Measurements from ENCODE around the gene HOXD4. TPM values are rescaled to one million over a fixed set of nuclear protein-coding genes. Genes with fewer than 3 reads are reported as not detected.

Gene HOXD4
- polyA plus RNA-seq, 1 donor from 2014 or later = not detected

DNA sequence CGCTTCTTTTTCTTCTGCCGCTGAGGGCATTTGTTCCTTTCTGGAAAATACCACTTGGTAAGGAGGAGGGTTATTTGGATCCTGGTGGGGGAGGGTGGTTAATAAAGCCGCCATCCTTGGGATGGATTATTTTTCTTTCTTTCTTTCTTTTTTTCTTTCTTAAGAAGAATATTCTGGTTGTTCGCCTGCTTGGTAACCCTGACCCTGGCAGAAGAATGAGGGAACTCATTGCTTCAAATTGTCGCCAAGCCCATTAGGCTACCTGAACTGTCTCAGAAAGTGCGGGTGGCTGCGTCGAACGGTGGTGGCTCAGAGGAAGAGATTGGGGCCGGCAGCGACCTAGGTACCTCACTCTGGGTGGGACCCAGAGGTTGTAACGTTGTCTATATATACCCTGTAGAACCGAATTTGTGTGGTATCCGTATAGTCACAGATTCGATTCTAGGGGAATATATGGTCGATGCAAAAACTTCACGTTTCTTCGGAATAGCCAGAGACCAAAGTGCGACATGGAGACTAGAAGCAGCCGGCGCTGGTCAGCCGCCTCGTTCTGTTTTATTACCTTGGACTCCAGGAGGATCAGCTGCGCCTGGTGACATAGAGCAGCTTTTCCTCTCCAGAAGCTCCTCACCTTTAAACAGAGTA is 1.3 kb upstream of the HOXD4 start:
- Mint-ChIP-seq H3K4me1 (peaks cover 0 to 2% (median 0%) of the 10 kb centered on the region in 3 donors), H3K36me3 (no peaks in the 10 kb centered on the region), H3K27ac (peak overlapping the region; percentile 34 to 89 (median 48)), H3K27me3 (peaks cover 60% of the 10 kb centered on the region), H3K4me3 (peak overlapping the region in 1 of 4 donors; percentile 35), H3K9me3 (no peaks in the 10 kb centered on the region)

DNA sequence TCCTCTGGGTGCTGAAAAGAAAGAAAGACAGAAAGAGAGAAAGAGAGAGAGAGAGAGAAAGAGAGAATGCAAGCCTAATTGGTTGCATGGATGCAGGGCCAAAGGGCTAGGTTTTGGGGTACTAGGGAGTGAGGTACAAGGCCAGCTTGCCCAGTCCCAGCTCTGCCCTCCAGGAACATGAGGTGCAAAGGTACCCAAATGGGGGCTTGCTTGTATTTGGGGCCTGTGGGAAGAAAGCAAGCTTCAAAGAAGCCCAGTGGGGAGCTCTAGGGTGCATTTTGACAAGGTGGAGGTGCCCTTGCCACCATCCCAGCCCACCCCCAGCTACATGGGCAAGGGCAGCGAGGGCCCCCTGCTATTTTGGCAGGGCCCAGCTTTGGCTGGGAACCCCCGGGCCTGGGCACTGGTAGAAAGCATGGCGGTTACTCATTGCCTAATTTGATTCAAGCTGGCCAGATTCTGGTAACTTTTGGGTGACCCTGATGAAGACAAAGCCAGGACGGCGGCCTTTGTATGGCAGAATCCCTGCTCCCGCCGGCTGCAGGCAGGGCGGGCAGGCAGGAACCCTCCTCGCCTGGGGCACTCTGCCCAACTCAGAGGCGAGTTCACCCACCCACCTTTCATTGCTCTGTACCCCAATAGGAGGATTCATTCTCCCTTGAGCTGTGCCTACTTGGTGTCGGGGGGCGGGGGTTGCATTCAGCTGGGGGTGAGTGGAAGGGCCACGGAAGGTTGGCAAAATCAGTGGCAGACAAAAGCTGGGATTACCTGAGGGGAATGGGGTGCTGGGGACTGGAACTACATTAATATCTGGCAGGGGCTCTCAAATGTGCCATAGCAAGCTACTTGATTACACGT is 537 bp upstream of the HOXD4 start:
- H3K36me3 Mint-ChIP-seq = no peaks in the 10 kb centered on the region
- peak overlapping the region in 2 of 3 donors; percentile 60 to 89 for H3K27ac Mint-ChIP-seq
- no peaks in the 10 kb centered on the region for H3K4me1 Mint-ChIP-seq
- peaks cover 62% of the 10 kb centered on the region for H3K27me3 Mint-ChIP-seq
- H3K9me3 Mint-ChIP-seq = no peaks in the 10 kb centered on the region
- peak overlapping the region in 1 of 4 donors; percentile 49 for H3K4me3 Mint-ChIP-seq

DNA sequence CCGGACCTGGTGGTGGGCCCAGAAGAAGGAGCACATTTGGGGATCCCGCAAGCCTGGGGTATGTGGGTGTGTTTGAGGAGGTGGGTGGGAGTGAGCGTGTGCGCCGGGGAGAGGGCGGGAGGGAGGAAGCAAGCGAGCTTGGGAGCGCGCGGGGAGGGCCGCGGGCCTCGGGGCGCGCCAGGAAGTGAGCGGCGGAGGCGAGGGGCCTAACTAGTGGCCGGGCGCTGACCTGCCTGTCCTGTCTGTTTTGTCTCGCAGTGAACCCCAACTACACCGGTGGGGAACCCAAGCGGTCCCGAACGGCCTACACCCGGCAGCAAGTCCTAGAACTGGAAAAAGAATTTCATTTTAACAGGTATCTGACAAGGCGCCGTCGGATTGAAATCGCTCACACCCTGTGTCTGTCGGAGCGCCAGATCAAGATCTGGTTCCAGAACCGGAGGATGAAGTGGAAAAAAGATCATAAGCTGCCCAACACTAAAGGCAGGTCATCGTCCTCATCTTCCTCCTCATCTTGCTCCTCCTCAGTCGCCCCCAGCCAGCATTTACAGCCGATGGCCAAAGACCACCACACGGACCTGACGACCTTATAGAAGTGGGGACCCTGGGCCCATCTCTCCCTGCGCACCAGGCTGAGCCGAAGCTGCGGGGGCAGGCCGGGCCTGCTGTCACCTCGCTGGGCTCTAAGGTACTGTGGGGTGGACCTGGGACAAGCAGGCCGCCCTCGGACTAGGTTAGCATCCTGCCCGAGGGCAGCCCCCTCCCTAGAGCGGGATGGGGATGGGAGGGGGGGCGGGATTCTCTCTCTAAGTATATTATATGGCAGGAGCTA is 1.2 kb downstream of the HOXD4 start:
- Mint-ChIP-seq H3K4me1 (no peaks in the 10 kb centered on the region), H3K4me3 (no peak overlapping the region), H3K36me3 (no peaks in the 10 kb centered on the region), H3K9me3 (peaks cover 0 to 2% (median 0%) of the 10 kb centered on the region in 3 donors), H3K27me3 (peaks cover 57% of the 10 kb centered on the region), H3K27ac (no peak overlapping the region)

DNA sequence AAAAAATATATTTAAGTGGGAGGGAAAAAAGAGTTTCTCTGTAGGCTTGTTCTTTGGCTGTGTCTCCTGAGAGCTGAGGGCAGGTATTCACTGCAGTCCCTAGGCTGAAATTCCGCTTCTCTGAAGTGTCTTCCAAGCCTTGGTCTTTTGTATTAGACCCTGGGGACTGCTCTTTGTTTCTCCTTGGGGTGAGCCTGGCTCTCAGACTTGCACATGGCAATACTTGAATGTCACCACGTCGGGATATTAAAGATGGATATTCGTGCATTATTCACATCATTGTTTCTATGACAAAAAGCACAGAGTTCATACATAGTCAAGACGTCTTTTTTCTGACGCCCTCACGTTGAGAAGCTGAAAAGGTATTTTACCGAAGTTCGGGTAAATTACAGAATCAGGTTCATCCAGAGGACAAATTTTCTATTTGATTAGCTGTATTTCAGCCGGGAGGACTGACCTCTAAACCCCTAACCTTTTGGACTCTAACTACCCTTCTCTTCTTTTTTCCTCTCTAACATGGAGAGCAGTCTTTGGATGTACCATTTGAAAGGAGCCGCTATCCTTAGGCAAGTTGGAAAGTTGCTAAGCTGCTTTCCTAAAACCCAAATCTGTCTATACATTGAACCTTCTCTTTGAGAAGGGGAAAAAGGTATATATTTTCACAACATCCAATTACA is 3.4 kb downstream of the HOXD4 start:
- H3K9me3 Mint-ChIP-seq = peaks cover 0 to 5% (median 0%) of the 10 kb centered on the region in 3 donors
- no peaks in the 10 kb centered on the region for H3K36me3 Mint-ChIP-seq
- peaks cover 0 to 1% (median 0%) of the 10 kb centered on the region in 3 donors for H3K4me1 Mint-ChIP-seq
- no peak overlapping the region for H3K4me3 Mint-ChIP-seq
- H3K27ac Mint-ChIP-seq = no peak overlapping the region
- H3K27me3 Mint-ChIP-seq = peaks cover 52% of the 10 kb centered on the region

DNA sequence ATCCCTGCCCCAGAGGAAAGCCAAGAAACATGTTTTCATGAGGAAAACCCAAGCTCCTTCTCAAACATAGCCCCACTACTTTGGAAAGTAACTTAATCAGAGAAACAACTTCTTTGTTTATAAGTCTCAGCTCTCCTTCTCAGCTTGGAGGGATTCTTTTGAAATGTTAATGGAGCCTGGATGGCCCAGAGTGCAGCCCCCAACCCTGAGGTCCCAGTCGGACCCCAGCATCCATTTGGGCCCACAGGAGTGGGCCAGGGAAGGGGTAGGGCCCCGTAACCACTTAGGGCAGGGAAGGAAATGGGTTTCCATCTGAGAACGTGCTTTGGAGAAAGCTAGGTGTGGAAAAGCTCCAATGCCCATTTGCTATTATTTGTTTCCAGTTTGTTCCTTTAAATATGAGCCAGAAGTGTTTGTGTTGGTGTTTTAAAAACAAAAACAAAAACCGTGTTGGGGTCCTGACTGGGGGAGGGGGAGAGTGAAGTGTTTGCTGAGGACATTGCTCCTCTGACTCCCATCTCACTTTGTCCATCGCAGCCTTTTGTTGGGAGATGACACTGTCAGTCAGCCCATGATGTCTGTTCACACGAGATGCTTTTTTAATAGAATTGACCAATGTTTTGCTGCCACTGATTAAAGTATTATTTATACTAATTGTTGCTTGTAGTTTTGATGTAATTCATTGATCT is 4.2 kb downstream of the HOXD4 start:
- H3K9me3 Mint-ChIP-seq = peaks cover 0 to 5% (median 0%) of the 10 kb centered on the region in 3 donors
- H3K4me3 Mint-ChIP-seq = peak overlapping the region in 1 of 4 donors; percentile 46
- H3K4me1 Mint-ChIP-seq = peaks cover 0 to 1% (median 0%) of the 10 kb centered on the region in 3 donors
- peaks cover 48% of the 10 kb centered on the region for H3K27me3 Mint-ChIP-seq
- no peaks in the 10 kb centered on the region for H3K36me3 Mint-ChIP-seq
- H3K27ac Mint-ChIP-seq = no peak overlapping the region

DNA sequence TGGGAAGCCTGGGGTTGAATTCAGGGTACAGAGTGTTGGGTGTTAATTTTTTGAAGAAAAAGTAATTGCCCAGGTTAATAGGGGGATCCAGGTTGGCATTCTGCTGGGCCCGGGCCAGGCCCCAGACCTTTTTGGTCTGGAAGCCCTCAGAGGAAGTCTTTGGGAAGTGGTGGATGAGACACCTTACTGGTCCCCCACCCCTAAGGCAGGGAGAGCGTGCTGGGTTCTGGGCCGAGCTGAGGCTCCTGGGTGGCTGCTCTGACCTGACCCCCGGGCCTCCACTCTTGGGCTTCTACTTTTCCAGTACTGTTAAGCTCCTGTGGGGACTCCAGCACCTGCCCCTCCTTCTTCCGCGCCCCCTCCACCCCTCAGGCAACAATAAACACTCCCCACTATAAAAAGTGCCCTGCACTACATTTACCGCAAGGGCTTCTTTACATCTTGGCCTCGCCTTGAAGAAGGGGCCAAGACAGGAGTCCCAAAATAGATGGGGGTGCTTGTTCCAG is 5.0 kb downstream of the HOXD4 start:
- Mint-ChIP-seq H3K9me3 (peaks cover 0 to 7% (median 0%) of the 10 kb centered on the region in 3 donors), H3K36me3 (no peaks in the 10 kb centered on the region), H3K4me3 (peak overlapping the region in 2 of 4 donors; percentile 29 to 41), H3K4me1 (peaks cover 0 to 1% (median 0%) of the 10 kb centered on the region in 3 donors), H3K27ac (peak overlapping the region; percentile 23 to 62 (median 60)), H3K27me3 (peaks cover 48% of the 10 kb centered on the region)

DNA sequence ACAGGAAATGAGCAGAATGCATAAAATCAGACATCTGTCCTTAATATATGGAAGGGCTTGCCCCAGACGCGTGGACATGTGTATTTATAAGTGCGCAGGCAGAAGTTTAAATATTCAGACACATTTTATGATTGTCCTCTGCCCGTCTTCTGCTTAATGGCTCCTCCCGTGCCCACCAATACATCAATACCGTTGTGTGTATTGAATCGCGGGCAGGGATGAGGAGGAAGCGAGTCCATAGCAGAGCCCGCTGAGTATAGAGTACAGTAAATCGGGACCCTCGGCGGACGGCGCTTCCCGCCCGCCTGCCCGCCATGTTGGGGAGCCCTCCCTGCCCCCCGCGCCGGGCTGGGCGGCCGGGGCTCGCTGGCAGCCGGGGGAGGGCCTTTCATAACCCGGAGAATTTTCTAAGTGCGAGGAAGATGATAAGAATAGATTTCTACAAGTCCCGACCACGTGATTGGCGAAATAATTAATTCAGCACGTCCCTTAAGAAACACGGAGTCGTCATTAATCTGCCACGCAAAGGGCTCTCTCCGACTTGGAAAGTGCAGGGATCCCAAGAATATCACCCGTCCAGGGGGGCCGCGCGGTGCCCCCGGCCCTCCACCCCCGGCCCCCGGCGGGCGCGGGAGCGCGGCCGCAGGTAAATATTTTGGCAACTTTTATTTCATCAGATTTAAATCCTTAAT is 5.6 kb downstream of the HOXD4 start, which contains the start of gene HOXD3:
HOXD3 (plus strand) TSS at position 501 of the 692 bp plus-strand sequence. CDS start 11,808 bp downstream, outside the sequence.
- Mint-ChIP-seq H3K9me3 (peaks cover 0 to 7% (median 0%) of the 10 kb centered on the region in 3 donors), H3K4me3 (peak within 1 kb of the TSS; percentile 21 to 76 (median 46)), H3K4me1 (peaks cover 0 to 1% (median 0%) of the 10 kb centered on the region in 3 donors), H3K27me3 (peaks cover 51% of the 10 kb centered on the region), H3K27ac (peak within 1 kb of the TSS; percentile 78 to 96 (median 80)), H3K36me3 (no peaks in the 10 kb centered on the region)

DNA sequence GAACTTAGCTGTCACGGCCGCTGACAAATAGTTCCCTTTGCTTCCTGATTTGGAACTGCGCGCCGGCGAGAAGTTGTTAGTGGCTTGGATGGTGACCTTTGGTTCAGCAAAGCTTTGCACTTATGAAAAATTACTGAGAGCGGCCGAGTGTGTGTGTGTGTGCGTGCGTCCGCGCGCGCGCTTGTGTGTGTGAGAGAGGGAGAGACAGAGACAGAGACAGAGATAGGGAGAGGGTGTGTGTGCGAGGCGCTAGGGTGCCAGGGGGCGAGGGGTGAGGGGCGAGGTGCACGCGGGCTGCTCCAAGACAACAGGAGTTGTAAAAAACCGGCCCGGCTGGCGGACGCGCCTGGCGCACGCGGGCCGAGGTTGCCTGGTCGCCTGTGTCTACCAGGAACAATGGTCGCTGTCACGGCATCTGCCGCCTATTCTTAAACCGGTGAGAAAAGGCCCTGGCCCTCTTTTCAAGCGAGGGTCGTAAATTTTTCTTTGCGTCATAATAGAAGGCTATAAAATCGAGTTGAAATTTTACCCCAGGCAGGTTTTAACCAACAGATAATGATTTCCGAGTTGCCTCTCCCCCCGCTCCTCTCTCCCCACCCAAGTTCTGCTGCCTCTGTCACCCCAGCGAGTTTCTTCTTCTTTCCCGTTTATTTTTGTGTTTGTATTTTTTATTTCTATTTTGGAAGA is 6.3 kb downstream of the HOXD4 start:
- Mint-ChIP-seq H3K9me3 (peaks cover 0 to 7% (median 0%) of the 10 kb centered on the region in 3 donors), H3K27ac (peak overlapping the region in 2 of 3 donors; percentile 78 to 96), H3K4me1 (peaks cover 0 to 1% (median 0%) of the 10 kb centered on the region in 3 donors), H3K27me3 (peaks cover 51% of the 10 kb centered on the region), H3K36me3 (no peaks in the 10 kb centered on the region), H3K4me3 (peak overlapping the region; percentile 21 to 76 (median 41))

DNA sequence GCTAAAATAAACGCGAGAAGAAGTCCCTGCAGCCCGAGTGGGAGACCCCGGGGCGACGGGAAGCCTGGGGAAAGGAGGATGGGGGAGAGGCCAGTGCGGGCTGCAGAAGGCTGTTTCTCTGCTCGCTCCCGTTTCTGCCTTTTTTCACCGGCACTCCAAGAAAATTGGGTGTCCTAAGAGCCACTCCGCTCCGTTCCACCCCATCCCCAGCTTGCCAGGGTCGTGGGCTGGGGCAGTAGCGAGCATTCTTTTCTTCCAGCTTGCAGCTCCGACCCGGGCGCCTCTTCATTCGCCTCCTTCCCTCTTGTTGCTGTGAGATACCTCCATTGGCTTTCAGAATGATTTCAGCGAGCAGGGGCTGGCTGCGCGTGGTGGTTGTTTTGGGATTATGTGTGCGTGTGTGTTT is 6.8 kb downstream of the HOXD4 start:
- H3K27me3 Mint-ChIP-seq = peaks cover 52% of the 10 kb centered on the region
- H3K4me1 Mint-ChIP-seq = peaks cover 0 to 1% (median 0%) of the 10 kb centered on the region in 3 donors
- H3K4me3 Mint-ChIP-seq = peak overlapping the region in 3 of 4 donors; percentile 30 to 76 (median 52)
- peak overlapping the region; percentile 78 to 96 (median 80) for H3K27ac Mint-ChIP-seq
- H3K36me3 Mint-ChIP-seq = no peaks in the 10 kb centered on the region
- peaks cover 0 to 7% (median 0%) of the 10 kb centered on the region in 3 donors for H3K9me3 Mint-ChIP-seq

DNA sequence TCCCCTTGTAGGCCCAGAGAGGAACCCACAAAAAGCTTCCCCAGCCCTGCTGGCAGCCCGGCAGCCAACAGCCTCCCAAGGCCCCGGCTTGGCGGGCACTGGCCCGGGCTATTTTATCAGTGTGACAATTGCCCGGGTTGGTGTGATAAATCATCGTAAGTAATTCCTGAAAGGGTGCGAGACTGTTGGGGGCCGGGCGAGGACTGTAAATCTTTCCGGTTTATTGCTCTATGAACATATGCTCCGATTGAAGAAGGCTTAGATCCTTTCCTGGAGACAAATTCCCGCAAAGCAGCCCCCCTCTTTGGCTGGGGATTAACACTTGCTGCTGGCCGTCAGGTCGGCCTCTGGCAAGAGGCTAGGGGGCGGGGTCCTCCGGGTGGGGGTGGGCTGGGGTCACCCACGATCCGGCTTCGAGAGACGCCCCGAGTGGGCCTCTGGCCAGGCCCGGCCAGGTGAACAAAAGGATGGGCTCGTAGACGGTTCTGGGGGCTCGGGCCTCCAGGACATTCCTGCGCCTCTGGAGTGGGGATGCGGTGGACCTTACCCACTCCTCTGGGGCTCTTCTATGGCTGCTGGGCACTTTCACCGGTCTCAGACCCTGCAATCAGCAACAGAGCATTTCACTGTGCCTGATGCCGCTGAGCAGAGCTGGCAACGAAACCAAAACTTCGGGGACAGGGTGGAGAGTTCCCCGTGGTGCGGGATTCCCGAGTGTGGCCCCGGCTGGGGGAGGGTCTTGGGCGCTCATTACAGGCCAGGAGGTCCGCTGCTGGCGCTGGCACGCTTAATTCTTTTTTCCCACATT is 7.7 kb downstream of the HOXD4 start:
- peaks cover 61% of the 10 kb centered on the region for H3K27me3 Mint-ChIP-seq
- no peak overlapping the region for H3K4me3 Mint-ChIP-seq
- H3K36me3 Mint-ChIP-seq = no peaks in the 10 kb centered on the region
- H3K4me1 Mint-ChIP-seq = peaks cover 0 to 2% (median 2%) of the 10 kb centered on the region in 3 donors
- H3K9me3 Mint-ChIP-seq = peaks cover 0 to 11% (median 5%) of the 10 kb centered on the region in 3 donors
- H3K27ac Mint-ChIP-seq = peak overlapping the region in 2 of 3 donors; percentile 46 to 78

DNA sequence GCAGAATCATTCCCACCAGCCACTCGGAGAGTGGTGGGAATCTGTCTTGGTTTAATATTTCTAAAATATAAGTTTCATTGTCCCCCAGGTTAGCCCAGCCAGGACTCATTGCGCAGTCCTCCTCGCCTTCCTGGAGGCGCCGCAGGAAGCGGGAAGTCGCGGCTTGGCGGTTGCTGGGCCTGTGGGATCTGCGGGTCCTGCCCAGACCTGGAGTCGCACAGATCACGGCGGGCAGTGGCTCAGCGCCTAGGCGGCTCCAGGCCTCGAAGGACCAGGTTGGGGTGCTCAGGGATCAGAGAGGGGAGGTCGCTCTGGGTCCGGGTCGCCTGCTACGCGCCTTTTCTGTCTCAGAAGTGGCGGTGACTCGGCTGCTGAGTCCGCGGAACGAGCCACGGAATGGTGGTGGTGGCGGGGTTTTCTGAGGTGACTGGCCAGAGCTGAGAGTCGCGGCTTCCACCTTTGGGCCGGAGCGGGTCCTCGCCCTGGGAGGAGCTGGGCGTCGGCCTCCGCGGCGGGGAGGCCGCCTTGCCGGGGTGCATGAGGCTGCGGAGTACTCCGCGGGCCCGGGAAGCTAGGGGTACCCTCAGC is 8.4 kb downstream of the HOXD4 start:
- no peaks in the 10 kb centered on the region for H3K36me3 Mint-ChIP-seq
- peaks cover 0 to 15% (median 8%) of the 10 kb centered on the region in 3 donors for H3K9me3 Mint-ChIP-seq
- peak overlapping the region in 2 of 3 donors; percentile 46 to 78 for H3K27ac Mint-ChIP-seq
- peaks cover 0 to 5% (median 2%) of the 10 kb centered on the region in 3 donors for H3K4me1 Mint-ChIP-seq
- H3K4me3 Mint-ChIP-seq = no peak overlapping the region
- H3K27me3 Mint-ChIP-seq = peaks cover 65% of the 10 kb centered on the region

Measured in IgD-negative memory B cell (primary cell).